D721Med (cell line): ENCODE results near the gene MDGA2.

Experiments
- DNase-seq: peaks from one replicate; pipeline ENCODE4 v3.0.0; 2011; ENCODE audit warnings: low spot score; ENCODE audit not compliant: insufficient read length
- FAIRE-seq: peaks from 2 replicates; lab custom pipeline; 2011; peaks lifted over from hg19 to GRCh38; lab: Jason Lieb, UNC
- CTCF ChIP-seq: IDR thresholded peaks from 2 replicates; pipeline ENCODE4 v1.5.1; 2012; ENCODE audit warnings: mild to moderate bottlenecking, control low read depth; ENCODE audit not compliant: insufficient read depth; ENCODE audit errors: missing control alignments

Gene MDGA2

GRCh38 chr14:47678993-47679392 lies 3.6 kb upstream of the MDGA2 start:
- DNase-seq (no peak), FAIRE-seq (no peak)
- TF ChIP-seq CTCF: peak; percentile 34

- no peak for FAIRE-seq
- TF ChIP-seq CTCF: no peak
- DNase-seq: no peak
Measured at GRCh38 chr14:47678157-47678556, 2.8 kb upstream of the MDGA2 start.

GRCh38 chr14:47676315-47676617 lies 861 bp upstream of the MDGA2 start:
- no peak for FAIRE-seq
- no peak for TF ChIP-seq CTCF
- no peak for DNase-seq

- TF ChIP-seq CTCF: no peak
Measured at GRCh38 chr14:47674543-47675465, 601 bp downstream of the MDGA2 start.

GRCh38 chr14:47674148-47674542 lies 1.3 kb downstream of the MDGA2 start:
- no peak for FAIRE-seq
- no peak for TF ChIP-seq CTCF

More at GRCh38 chr14:47674543-47675465, 601 bp downstream of the MDGA2 start:
- FAIRE-seq (no peak), DNase-seq (no peak)

GRCh38 chr14:47665337-47666134 lies 9.9 kb downstream of the MDGA2 start:
- no peak for FAIRE-seq
- TF ChIP-seq CTCF: no peak
- DNase-seq: no peak

More at GRCh38 chr14:47674148-47674542, 1.3 kb downstream of the MDGA2 start:
- no peak for DNase-seq
